Memory B cell (primary cell): ENCODE data around the gene TIAM2.
"Not testable (repeated sequence)": the region's sequence is repeated elsewhere in the genome, so short reads cannot be mapped to it uniquely, and the experiment has no call there.

Experiments used
- ATAC-seq: fragments of 150-1000 bp; cut with Tn5 transposase; 2 replicates; pipeline ENCODE4 v1.10.0; 2021; ENCODE audit warnings: low read depth, mild to moderate bottlenecking, moderate library complexity
- DNase-seq, 2 donors: peaks; one replicate each; pipeline ENCODE4 v3.0.0; 2022; ENCODE audit warnings: low spot score in 2 of 2
- H3K27ac Mint-ChIP-seq: one replicate; pipeline ENCODE4 v1.8.0; 2022; ENCODE audit warnings: mild to moderate bottlenecking, moderate library complexity, mixed read lengths
- H3K27me3 Mint-ChIP-seq: one replicate; pipeline ENCODE4 v1.8.0; 2022; ENCODE audit warnings: mixed read lengths
- H3K36me3 Mint-ChIP-seq: one replicate; pipeline ENCODE4 v1.8.0; 2022; ENCODE audit warnings: mild to moderate bottlenecking, mixed read lengths
- H3K4me1 Mint-ChIP-seq: one replicate; pipeline ENCODE4 v1.8.0; 2022; ENCODE audit warnings: mixed read lengths
- H3K4me3 Mint-ChIP-seq: one replicate; pipeline ENCODE4 v1.8.0; 2022; ENCODE audit warnings: mild to moderate bottlenecking, moderate library complexity, mixed read lengths
- H3K9me3 Mint-ChIP-seq: one replicate; pipeline ENCODE4 v1.8.0; 2022; ENCODE audit warnings: mixed read lengths

Gene TIAM2

GRCh38 chr6:155163601-155164000, 168.5 kb downstream of the TIAM2 start:
- ATAC-seq: no peak
- peaks cover 9% of the 10 kb centered on the region for H3K4me1 Mint-ChIP-seq
- DNase-seq: no peak
- no peak overlapping the region for H3K27ac Mint-ChIP-seq
- H3K36me3 Mint-ChIP-seq: no peaks in the 10 kb centered on the region
- H3K27me3 Mint-ChIP-seq: no peaks in the 10 kb centered on the region
- no peak overlapping the region for H3K4me3 Mint-ChIP-seq
- H3K9me3 Mint-ChIP-seq: peaks cover 1% of the 10 kb centered on the region

GRCh38 chr6:155165029-155165710, 170.1 kb downstream of the TIAM2 start:
- Mint-ChIP-seq H3K27me3 (no peaks in the 10 kb centered on the region), H3K36me3 (no peaks in the 10 kb centered on the region), H3K9me3 (peaks cover 1% of the 10 kb centered on the region), H3K27ac (no peak overlapping the region), H3K4me1 (peaks cover 9% of the 10 kb centered on the region), H3K4me3 (no peak overlapping the region)
- DNase-seq: no peak
- no peak for ATAC-seq

- Mint-ChIP-seq H3K27ac (no peak overlapping the region), H3K36me3 (no peaks in the 10 kb centered on the region), H3K4me3 (no peak overlapping the region), H3K4me1 (peaks cover 7% of the 10 kb centered on the region), H3K9me3 (no peaks in the 10 kb centered on the region), H3K27me3 (no peaks in the 10 kb centered on the region)
- DNase-seq (no peak), ATAC-seq (no peak)
Measured at GRCh38 chr6:155170519-155170918, 175.4 kb downstream of the TIAM2 start.

DNA sequence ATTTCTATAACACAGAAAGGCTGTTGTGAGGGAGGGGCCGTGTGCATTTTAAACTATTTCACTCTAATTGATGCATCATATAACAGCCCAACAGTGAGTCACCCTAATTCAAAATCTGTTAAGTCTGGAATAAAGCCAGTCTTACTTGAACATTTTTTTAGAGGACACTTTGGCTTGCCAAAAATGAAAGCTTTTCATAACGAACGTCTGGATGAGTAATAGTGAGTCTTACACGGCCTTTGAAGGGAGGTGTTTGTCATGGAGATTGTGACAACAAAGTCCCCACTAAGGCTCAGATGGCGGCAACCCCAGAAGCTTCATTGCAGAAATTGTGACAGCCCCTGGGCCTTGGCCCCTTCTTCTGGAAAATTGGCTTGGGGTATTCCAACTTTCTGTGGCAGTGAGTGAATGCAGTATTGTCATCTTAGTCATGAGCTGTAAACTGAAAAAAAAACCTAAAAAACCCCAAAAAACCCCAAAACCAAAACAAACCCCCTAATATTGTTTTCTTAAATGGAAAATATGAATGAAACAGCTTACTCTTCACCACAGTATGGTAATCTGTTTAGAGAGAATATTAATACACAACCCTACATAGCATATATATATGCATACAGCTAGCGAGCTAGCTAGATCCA, 176.1 kb downstream of the TIAM2 start:
- DNase-seq: no peak
- peak overlapping the region; percentile 64 for H3K27ac Mint-ChIP-seq
- no peaks in the 10 kb centered on the region for H3K27me3 Mint-ChIP-seq
- peak; percentile 50 for ATAC-seq
- H3K36me3 Mint-ChIP-seq: no peaks in the 10 kb centered on the region
- H3K4me1 Mint-ChIP-seq: peaks cover 12% of the 10 kb centered on the region
- H3K9me3 Mint-ChIP-seq: no peaks in the 10 kb centered on the region
- H3K4me3 Mint-ChIP-seq: peak overlapping the region; percentile 37

DNA sequence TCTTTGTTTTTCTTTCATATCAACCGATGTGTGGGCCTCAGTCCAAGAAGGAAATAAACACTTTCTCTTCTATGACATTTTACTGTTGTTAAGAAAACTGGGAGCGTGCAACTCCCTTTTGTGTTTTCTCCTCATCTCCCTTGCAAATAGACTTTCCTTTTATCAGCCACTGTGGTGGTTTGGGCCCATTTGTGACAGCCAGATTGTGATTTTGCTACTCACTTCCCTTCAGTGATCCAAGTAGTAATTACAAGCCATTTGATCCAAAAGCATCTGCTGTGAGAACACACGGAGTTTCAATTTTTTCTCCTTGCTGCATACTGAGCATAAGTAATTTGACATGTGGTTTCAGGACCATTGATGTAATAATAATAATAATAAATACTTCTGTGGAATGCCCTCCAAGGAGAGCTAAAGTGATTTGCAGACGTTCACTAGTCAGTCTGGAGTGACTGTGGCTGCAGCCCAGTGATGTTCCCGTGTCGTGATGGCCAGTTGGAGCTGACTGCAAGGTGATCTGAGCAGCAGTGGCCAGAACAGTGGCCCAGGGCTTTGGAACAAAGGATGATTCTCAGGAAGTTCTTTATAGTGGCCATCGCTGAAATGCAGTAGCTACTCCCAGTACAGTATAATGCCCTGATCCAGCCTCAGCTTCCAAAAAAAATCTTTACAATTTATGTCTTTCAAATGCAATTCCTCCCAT, 176.8 kb downstream of the TIAM2 start:
- no peak for ATAC-seq
- Mint-ChIP-seq H3K36me3 (no peaks in the 10 kb centered on the region), H3K9me3 (no peaks in the 10 kb centered on the region), H3K4me1 (peaks cover 17% of the 10 kb centered on the region), H3K27ac (peak overlapping the region; percentile 64), H3K4me3 (peak overlapping the region; percentile 37), H3K27me3 (no peaks in the 10 kb centered on the region)
- DNase-seq: no peak

- H3K9me3 Mint-ChIP-seq: no peaks in the 10 kb centered on the region
- H3K27ac Mint-ChIP-seq: peak overlapping the region; percentile 14
- H3K27me3 Mint-ChIP-seq: no peaks in the 10 kb centered on the region
- H3K4me1 Mint-ChIP-seq: peaks cover 17% of the 10 kb centered on the region
- H3K4me3 Mint-ChIP-seq: no peak overlapping the region
- no peak for DNase-seq
- no peak for ATAC-seq
- H3K36me3 Mint-ChIP-seq: no peaks in the 10 kb centered on the region
Measured at GRCh38 chr6:155173488-155173887, 178.4 kb downstream of the TIAM2 start.

- Mint-ChIP-seq H3K4me3 (no peak overlapping the region), H3K4me1 (peaks cover 18% of the 10 kb centered on the region), H3K27me3 (no peaks in the 10 kb centered on the region), H3K36me3 (no peaks in the 10 kb centered on the region), H3K9me3 (no peaks in the 10 kb centered on the region), H3K27ac (peak overlapping the region; percentile 80)
- DNase-seq: peak; percentile 54 to 72
- peak; percentile 72 for ATAC-seq
Measured at GRCh38 chr6:155174576-155175211, 179.6 kb downstream of the TIAM2 start.

- Mint-ChIP-seq H3K36me3 (no peaks in the 10 kb centered on the region), H3K4me3 (peak overlapping the region; percentile 52), H3K9me3 (no peaks in the 10 kb centered on the region), H3K27me3 (no peaks in the 10 kb centered on the region), H3K27ac (peak overlapping the region; percentile 86), H3K4me1 (peaks cover 31% of the 10 kb centered on the region)
- ATAC-seq: peak; percentile 9
- DNase-seq: peak; percentile 52 to 67
Measured at GRCh38 chr6:155177363-155177961, 182.3 kb downstream of the TIAM2 start.

DNA sequence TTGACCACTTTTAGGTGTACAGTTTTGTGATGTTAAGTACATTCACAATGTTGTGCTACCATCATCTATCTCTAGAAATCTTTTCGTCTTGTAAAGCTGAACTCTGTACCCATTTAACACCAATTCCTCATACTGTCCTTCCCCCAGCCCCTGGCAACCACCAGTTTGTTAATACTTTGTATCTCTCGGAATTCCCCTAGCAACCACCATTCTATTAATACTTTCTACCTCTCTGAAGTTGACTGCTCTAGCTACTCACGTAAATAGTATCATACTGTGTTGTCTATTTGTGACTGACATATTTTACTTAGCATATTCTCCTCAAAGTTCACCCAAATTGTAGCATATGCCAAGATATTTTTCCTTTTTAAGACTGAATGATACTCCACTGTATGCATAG, 186.4 kb downstream of the TIAM2 start:
- H3K4me3 Mint-ChIP-seq: no peak overlapping the region
- no peaks in the 10 kb centered on the region for H3K27me3 Mint-ChIP-seq
- ATAC-seq (peak; percentile 75), DNase-seq (peak in 1 of 2 donors; percentile 48)
- no peaks in the 10 kb centered on the region for H3K9me3 Mint-ChIP-seq
- H3K36me3 Mint-ChIP-seq: no peaks in the 10 kb centered on the region
- peak overlapping the region; percentile 84 for H3K27ac Mint-ChIP-seq
- peaks cover 36% of the 10 kb centered on the region for H3K4me1 Mint-ChIP-seq

GRCh38 chr6:155182103-155182502, 187.0 kb downstream of the TIAM2 start:
- no peaks in the 10 kb centered on the region for H3K9me3 Mint-ChIP-seq
- no peaks in the 10 kb centered on the region for H3K27me3 Mint-ChIP-seq
- H3K4me3 Mint-ChIP-seq: peak overlapping the region; percentile 4
- H3K4me1 Mint-ChIP-seq: peaks cover 33% of the 10 kb centered on the region
- no peak for ATAC-seq
- no peak for DNase-seq
- peak overlapping the region; percentile 84 for H3K27ac Mint-ChIP-seq
- no peaks in the 10 kb centered on the region for H3K36me3 Mint-ChIP-seq

DNA sequence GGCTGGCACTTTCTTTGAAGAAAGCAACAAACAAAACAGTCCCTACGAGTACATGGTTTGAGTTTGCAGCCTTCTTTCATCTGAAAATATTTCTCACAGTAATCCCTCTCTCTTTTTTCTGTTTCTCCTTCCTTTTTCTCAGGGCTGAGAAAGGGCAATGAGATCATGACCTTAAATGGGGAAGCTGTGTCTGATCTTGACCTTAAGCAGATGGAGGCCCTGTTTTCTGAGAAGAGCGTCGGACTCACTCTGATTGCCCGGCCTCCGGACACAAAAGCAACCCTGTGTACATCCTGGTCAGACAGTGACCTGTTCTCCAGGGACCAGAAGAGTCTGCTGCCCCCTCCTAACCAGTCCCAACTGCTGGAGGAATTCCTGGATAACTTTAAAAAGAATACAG, 188.0 kb downstream of the TIAM2 start:
- H3K27me3 Mint-ChIP-seq: no peaks in the 10 kb centered on the region
- peak overlapping the region; percentile 62 for H3K4me3 Mint-ChIP-seq
- ATAC-seq: peak; percentile 24

DNA sequence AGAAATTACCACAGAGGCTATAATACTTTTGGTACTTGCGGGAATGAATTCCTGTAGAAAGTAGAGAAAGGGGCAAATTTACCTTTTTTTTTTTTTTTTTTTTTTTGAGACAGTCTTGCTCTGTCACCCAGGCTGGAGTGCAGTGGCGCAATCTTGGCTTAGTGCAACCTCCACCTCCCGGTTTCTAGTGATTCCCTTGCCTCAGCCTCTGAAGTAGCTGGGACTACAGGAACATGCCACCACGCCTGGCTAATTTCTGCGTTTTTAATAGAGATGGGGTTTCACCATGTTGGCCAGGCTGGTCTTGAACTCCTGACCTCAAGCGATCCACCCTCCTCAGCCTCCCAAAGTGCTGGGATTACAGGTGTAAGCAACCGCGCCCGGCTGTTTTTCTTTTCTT, 189.9 kb downstream of the TIAM2 start:
- DNase-seq, H3K36me3 Mint-ChIP-seq: not testable (repeated sequence)
- peak overlapping the region; percentile 84 for H3K27ac Mint-ChIP-seq

More for the DNA sequence above, 188.0 kb downstream of the TIAM2 start:
- H3K4me1 Mint-ChIP-seq: peaks cover 33% of the 10 kb centered on the region
- no peaks in the 10 kb centered on the region for H3K9me3 Mint-ChIP-seq
- DNase-seq: no peak
- H3K27ac Mint-ChIP-seq: peak overlapping the region; percentile 84
- no peaks in the 10 kb centered on the region for H3K36me3 Mint-ChIP-seq

GRCh38 chr6:155185544-155185943, 190.4 kb downstream of the TIAM2 start:
- DNase-seq (no peak), ATAC-seq (no peak)
- H3K27me3 Mint-ChIP-seq: no peaks in the 10 kb centered on the region
- peak overlapping the region; percentile 71 for H3K4me3 Mint-ChIP-seq
- H3K36me3 Mint-ChIP-seq: no peaks in the 10 kb centered on the region
- peak overlapping the region; percentile 87 for H3K27ac Mint-ChIP-seq
- peaks cover 38% of the 10 kb centered on the region for H3K4me1 Mint-ChIP-seq
- H3K9me3 Mint-ChIP-seq: no peaks in the 10 kb centered on the region

More for the DNA sequence above, 189.9 kb downstream of the TIAM2 start:
- peak overlapping the region; percentile 70 for H3K4me3 Mint-ChIP-seq
- not testable (repeated sequence) for H3K27me3 Mint-ChIP-seq, ATAC-seq, H3K9me3 Mint-ChIP-seq
- H3K4me1 Mint-ChIP-seq: peaks cover 38% of the 10 kb centered on the region
